ENCODE measurements around the gene GNG13. TPM values are rescaled to one million over a fixed set of nuclear protein-coding genes. Genes with fewer than 3 reads are reported as not detected.

The GNG13 gene
- total and polyA plus RNA-seq, 2 of the 4 experiments (the other 2 are of a cell fraction) = not detected

- H2BK20ac ChIP-seq (ENCODE audit: low read depth, low read length) = no peak overlapping the region
- H3K4me1 ChIP-seq (ENCODE audit: control insufficient read depth, insufficient read depth, low read length) = peaks cover under 1% of the 10 kb centered on the region; the same call in 1 of the 2 replicates
- H3K36me3 ChIP-seq (ENCODE audit: control insufficient read depth, insufficient read depth, low read length) = peaks cover 10% of the 10 kb centered on the region
- H2AK9ac ChIP-seq (replicated peaks; ENCODE audit: low read depth, low read length, poor library complexity) = no peak overlapping the region
- H2AK5ac ChIP-seq (ENCODE audit: low read depth, low read length) = no peak overlapping the region
- H3K9me3 ChIP-seq (ENCODE audit: control insufficient read depth, insufficient read depth, low read length) = no peaks in the 10 kb centered on the region
- no peak overlapping the region for H2BK5ac ChIP-seq (ENCODE audit: low read depth, low read length, poor library complexity, severe bottlenecking)
- intact Hi-C loops (cut with micrococcal nuclease) (no loop called here), in situ Hi-C loops (cut with MboI; ENCODE audit: low sequenced_read_pairs) (no loop called here), dilution Hi-C loops (cut with HindIII; ENCODE audit: low sequenced_read_pairs, unreplicated experiment) (no loop called here)
- H3K27me3 ChIP-seq (ENCODE audit: control insufficient read depth, insufficient read depth, low read length) = peaks cover 4% of the 10 kb centered on the region; the same call in 1 of the 2 replicates
- DNase-seq (no peak), ATAC-seq (ENCODE audit: low read depth) (no peak)
- H3K4me3 ChIP-seq (ENCODE audit: insufficient read depth, low read depth, low read length) = no peak overlapping the region
- 91% methylated on average over 15 of the region's 40 CpGs; no CpG with 5 or more reads in 1 of the 2 experiments for WGBS, 2 experiments (ENCODE audit: extremely low coverage in 2 of 2, insufficient read length in 1 of 2)
- no peak overlapping the region for H3K23ac ChIP-seq (ENCODE audit: low read depth, low read length)
- no peaks in the 10 kb centered on the region for H3K9me1 ChIP-seq (ENCODE audit: insufficient read depth, low read length)
- H3K79me1 ChIP-seq (ENCODE audit: low read depth in 1 of 2, low read length in 2 of 2) = peaks cover 0 to 6% of the 10 kb centered on the region in 2 experiments; a peak in 2 of 4 replicates
- no peak overlapping the region for H2BK120ac ChIP-seq (ENCODE audit: low read depth, low read length)
- peaks cover 2% of the 10 kb centered on the region for H4K20me1 ChIP-seq (ENCODE audit: insufficient read depth, low read length)
- H3K14ac ChIP-seq (replicated peaks; ENCODE audit: low read depth, low read length) = no peak overlapping the region
- no peak overlapping the region for H3K9ac ChIP-seq (ENCODE audit: low read depth, low read length)
- no peak overlapping the region for H4K8ac ChIP-seq (ENCODE audit: low read depth in 2 of 2, low read length in 2 of 2)
- no peak overlapping the region for H3K4ac ChIP-seq (ENCODE audit: low read depth, low read length)
- ChIA-PET POLR2A (ENCODE audit: unreplicated experiment) (no interaction called here), CTCF (no interaction called here)
- H2BK15ac ChIP-seq (ENCODE audit: low read depth, low read length) = no peak overlapping the region
- no peak overlapping the region for H3K4me2 ChIP-seq (ENCODE audit: low read depth, low read length)
- TF ChIP-seq BHLHE40 (IDR thresholded peaks at IDR 0.05; ENCODE audit: low read depth, low read length) (no peak), CEBPB (IDR thresholded peaks at IDR 0.05; ENCODE audit: low read depth, low read length) (no peak), MAZ (IDR thresholded peaks at IDR 0.05; ENCODE audit: borderline replicate concordance, low read depth, low read length) (no peak), RCOR1 (IDR thresholded peaks at IDR 0.05; ENCODE audit: insufficient replicate concordance, low read length) (no peak), RFX5 (IDR thresholded peaks at IDR 0.05; ENCODE audit: low read depth, low read length) (no peak), SMC3 (IDR thresholded peaks at IDR 0.05; ENCODE audit: low read depth, low read length) (no peak), CTCF (conservative IDR thresholded peaks at IDR 0.05; ENCODE audit: low read depth, low read length) (no peak), MXI1 (IDR thresholded peaks at IDR 0.05; ENCODE audit: borderline replicate concordance, low read depth, low read length) (no peak)
- H3K56ac ChIP-seq (ENCODE audit: extremely low read depth, insufficient read depth, low read length) = no peak overlapping the region
- no TSS peak for BruUV-seq (replicated peaks)
- H3K27ac ChIP-seq (ENCODE audit: insufficient read depth, low read length) = no peak overlapping the region
- H4K5ac ChIP-seq (ENCODE audit: low read depth, low read length) = no peak overlapping the region
- no peak overlapping the region for H2AFZ ChIP-seq (replicated peaks; ENCODE audit: low read length, poor library complexity)
- H4K91ac ChIP-seq (ENCODE audit: insufficient read depth, low read depth, low read length) = no peak overlapping the region
- H3K18ac ChIP-seq (ENCODE audit: low read depth, low read length) = no peak overlapping the region
These were observed 6.3 kb downstream of the GNG13 start for GRCh38 chr16:794091-794822.

Data from IMR-90 (cell line).